Keratinocyte (primary cell): ENCODE data around the gene MYO19.

Experiments
- EZH2 ChIP-seq: IDR thresholded peaks from one replicate; pipeline ENCODE4 v1.6.1; 2012; ENCODE audit warnings: inconsistent platforms, mild to moderate bottlenecking, low read length, moderate library complexity
- TF ChIP-seq, protein P1 (sequence below), 3 experiments: IDR thresholded peaks in 1 of 3; conservative IDR thresholded peaks in 1 of 3; optimal IDR thresholded peaks in 1 of 3; 2 replicates in 2 of 3; 3 replicates in 1 of 3; pipeline versions ENCODE3 to v1.5.1; 2011; ENCODE audit warnings: low read length in 3 of 3, mild to moderate bottlenecking in 3 of 3, moderate library complexity in 2 of 3, control low read depth in 1 of 3, inconsistent platforms in 1 of 3; ENCODE audit not compliant: insufficient read depth in 2 of 3; ENCODE audit errors: extremely low read depth in 1 of 3

DNA sequence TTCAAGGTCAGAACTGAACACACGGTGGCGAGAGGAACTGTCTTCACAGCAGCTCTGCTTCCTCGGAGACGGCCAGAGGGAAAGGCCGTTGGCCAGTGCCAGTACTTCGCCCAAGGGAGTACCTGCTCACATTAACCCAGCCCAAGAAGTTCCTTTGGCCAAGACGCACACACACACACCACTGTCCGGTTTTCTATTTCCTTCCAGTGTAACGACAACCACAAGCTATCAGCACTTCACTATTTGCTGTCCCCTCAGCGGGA lies 9.3 kb upstream of the MYO19 start:
- TF ChIP-seq, protein P1, sequence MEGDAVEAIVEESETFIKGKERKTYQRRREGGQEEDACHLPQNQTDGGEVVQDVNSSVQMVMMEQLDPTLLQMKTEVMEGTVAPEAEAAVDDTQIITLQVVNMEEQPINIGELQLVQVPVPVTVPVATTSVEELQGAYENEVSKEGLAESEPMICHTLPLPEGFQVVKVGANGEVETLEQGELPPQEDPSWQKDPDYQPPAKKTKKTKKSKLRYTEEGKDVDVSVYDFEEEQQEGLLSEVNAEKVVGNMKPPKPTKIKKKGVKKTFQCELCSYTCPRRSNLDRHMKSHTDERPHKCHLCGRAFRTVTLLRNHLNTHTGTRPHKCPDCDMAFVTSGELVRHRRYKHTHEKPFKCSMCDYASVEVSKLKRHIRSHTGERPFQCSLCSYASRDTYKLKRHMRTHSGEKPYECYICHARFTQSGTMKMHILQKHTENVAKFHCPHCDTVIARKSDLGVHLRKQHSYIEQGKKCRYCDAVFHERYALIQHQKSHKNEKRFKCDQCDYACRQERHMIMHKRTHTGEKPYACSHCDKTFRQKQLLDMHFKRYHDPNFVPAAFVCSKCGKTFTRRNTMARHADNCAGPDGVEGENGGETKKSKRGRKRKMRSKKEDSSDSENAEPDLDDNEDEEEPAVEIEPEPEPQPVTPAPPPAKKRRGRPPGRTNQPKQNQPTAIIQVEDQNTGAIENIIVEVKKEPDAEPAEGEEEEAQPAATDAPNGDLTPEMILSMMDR (optimal IDR thresholded peaks at IDR 0.05 in 1 of 3, IDR thresholded peaks at IDR 0.05 in 1 of 3, conservative IDR thresholded peaks at IDR 0.05 in 1 of 3; ENCODE audit: extremely low read depth in 1 of 3, insufficient read depth in 2 of 3, low read length in 3 of 3): peak; percentile 1 to 31 (median 11)
- no peak for TF ChIP-seq EZH2
